TTC549 (cell line): ENCODE data around the gene NT5C1B.

ENCODE experiments used
- FAIRE-seq: peaks from 2 replicates; lab custom pipeline; 2012; peaks lifted over from hg19 to GRCh38; lab: Jason Lieb, UNC

NT5C1B gene

GRCh38 chr2:18599509-18600254 is 10.3 kb upstream of the NT5C1B start:
- FAIRE-seq, result no peak

- FAIRE-seq, result no peak
Measured at GRCh38 chr2:18598848-18599484, 9.6 kb upstream of the NT5C1B start.

GRCh38 chr2:18597618-18598017 is 8.2 kb upstream of the NT5C1B start:
- FAIRE-seq, result no peak

- no peak for FAIRE-seq
Measured at GRCh38 chr2:18596993-18597392, 7.6 kb upstream of the NT5C1B start.

- no peak for FAIRE-seq
Measured at GRCh38 chr2:18593496-18593895, 4.1 kb upstream of the NT5C1B start.

DNA sequence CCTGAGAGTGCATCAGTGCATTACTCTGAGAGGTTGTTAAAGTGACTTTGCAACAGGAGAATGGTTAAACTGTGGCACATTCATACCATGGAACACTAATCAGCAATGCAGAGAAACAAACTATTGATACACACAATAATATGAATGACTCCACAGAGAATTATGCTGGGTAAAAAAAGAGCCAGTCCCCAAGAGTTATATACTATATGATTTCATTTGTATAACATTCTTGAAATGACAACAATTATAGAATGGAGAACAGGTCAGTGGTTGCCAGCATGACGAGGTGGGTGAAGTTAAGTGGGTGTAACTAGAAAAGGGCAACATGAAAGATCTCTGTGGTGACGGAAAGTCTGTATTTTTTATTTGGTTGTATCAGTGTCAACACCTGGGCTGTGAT is 3.0 kb upstream of the NT5C1B start:
- FAIRE-seq, result no peak

DNA sequence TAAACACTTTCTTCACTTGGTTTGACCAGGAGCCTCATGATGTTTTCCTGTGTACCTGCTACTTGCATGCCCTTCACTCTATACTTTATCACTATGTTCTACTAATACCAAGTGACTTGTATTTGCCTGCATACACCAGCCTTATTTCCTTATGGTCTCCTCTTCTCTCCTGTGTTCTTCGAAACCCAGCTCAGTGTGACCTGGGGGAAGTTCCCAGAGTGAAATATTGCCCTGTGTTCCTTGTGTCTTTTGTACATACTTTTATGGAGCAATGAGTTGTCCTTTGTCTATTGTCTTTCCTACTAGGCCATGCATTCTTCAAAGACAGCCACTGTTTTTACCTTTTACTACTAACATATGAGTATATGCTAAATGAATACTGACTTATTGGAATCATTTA is 567 bp downstream of the NT5C1B start:
- no peak for FAIRE-seq

DNA sequence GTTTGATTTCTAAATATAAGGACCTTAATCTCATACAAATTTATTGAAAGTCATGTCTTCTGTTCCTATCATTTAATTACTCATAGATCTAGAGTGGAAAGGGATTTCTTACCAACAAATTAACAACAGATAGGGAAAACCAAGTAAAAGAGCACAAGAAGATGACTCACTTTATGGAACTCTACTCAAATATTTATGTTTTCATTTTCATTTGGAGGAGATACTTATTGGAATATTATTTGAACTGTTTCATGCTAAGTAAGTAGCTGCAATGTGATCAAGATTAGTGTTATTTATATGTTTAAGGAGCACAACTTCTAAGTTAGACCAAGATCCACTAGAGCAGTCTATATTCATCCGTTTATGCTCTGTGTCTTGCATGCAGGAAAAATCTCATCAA is 1.3 kb downstream of the NT5C1B start:
- FAIRE-seq, result no peak

GRCh38 chr2:18585526-18585925 is 3.8 kb downstream of the NT5C1B start:
- FAIRE-seq, result no peak

GRCh38 chr2:18584608-18584954 is 4.8 kb downstream of the NT5C1B start:
- no peak for FAIRE-seq

DNA sequence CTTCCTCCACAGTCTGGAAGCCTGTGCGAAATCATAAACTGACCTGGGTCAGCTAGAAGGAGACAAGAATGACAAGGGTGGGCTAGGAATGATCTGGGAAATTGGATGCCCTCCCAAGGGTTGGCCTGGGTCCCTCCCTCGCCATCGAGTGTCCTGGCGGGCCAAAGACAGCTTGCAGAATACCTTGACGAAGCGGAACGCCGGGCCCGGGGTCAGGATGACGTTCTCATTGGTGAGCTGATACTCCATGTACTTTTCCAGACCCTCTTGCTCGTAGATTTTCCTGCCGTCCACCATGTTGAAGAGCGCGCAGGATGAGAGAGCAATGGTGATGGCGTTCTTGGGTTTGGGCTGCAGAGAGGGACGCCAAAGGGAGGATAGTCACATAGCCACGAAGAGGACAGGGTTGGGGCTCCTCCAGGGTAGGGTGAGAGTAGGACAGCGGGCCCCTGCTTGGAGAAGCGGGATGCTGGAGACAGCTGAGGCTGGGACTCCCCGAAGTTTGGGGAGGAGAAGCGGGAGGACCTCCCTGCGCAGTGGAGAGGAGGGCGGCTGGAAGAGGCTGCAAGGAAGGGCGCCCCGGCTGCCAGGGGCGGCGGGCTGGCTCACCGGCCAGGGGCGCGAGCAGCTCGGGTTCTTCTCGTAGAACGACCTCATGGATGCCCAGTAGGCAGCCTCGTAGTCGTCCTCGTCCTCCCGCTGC is 5.3 kb downstream of the NT5C1B start:
- no peak for FAIRE-seq

DNA sequence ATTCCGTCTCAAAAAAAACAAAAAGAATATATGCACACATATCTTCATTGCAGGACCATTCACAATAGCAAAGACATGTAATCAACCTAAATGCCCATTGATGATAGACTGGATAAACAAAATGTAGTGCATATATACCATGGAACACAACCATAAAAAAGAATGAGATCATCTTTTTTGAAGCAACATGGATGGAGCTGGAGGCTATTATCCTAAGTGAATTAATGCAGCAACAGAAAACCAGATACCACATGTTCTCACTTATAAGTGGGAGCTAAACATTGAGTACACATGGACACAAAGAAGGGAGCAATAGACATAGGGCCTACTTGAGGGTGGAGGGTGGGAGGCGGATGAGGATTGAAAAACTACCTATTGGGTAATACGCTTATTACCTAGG is 8.8 kb downstream of the NT5C1B start:
- FAIRE-seq, result no peak

DNA sequence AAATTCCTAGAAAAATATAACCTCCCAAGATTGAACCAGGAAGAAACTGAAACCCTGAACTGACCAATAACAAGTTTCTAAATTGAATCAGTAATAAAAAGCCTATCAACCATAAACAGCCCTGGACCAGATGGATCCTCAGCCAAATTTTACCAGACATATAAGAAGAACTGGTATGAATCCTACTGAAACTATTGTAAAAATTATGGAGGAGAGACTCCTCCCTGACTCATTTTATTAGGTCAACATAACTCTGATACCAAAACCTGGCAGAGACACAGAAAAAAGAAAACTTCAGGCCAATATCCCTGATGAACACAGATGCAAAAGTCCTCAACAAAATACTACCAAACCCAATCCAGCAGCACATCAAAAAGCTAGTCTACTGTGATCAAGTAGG is 11.3 kb downstream of the NT5C1B start:
- no peak for FAIRE-seq

GRCh38 chr2:18566145-18566769 is 23.1 kb downstream of the NT5C1B start:
- FAIRE-seq, result no peak

DNA sequence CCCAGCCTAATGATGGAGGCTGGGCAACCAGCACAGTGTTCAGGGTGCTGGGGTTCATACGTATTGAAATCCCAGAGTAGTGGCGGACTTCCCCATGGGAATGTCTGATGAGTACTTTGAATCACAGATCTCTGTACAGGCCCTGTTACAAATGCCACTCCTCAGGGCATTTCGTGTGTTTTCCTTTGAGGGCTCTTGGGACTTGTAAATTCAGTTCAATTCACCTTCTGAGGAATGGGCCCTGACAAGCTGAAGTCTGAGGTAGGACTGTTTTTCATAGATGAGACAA is 28.6 kb downstream of the NT5C1B start:
- no peak for FAIRE-seq

DNA sequence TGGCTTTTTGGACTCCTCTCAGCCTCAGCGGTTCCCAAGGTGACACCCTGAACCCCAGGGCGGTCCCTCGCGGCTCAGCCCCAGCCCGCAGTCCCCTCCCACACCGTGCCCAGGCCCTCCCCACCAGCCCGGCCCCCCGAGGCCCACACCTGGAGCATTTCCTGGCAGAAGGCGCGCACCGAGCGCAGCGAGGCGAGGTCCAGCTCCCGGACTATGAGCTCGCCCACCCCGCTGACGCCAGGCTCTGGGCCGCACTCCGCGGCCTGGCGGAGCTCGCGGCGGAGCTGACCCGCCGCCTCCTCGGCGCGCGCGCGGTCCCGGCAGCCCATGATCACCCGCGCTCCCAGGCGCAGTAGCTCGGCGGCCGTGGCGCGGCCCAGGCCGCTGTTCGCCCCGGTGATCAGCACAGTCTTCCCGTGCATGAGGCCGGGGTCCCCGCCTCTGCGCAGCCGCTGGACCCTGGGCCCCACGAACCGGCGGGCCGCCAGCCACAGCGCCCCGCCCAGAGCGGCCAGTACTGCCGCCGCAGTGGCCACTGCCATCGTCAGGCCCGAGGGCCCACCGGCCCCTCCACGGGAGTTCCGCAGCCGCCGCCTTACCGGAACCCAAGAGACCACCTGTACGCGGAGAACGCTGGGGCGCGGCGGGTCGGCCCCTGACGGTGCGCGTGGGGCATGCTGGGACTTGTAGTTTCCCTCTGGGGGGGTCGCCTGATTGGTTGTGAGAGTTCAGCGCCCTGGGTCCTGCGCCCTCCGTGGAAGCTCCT is 29.2 kb downstream of the NT5C1B start, which contains the start of gene RDH14:
TSS of gene RDH14 (minus strand) at position 623 of the 766 bp plus-strand sequence. CDS start at position 542, 81 bp downstream.
- peak; percentile 79 for FAIRE-seq

GRCh38 chr2:18559531-18560030 is 29.8 kb downstream of the NT5C1B start:
- FAIRE-seq, result no peak

DNA sequence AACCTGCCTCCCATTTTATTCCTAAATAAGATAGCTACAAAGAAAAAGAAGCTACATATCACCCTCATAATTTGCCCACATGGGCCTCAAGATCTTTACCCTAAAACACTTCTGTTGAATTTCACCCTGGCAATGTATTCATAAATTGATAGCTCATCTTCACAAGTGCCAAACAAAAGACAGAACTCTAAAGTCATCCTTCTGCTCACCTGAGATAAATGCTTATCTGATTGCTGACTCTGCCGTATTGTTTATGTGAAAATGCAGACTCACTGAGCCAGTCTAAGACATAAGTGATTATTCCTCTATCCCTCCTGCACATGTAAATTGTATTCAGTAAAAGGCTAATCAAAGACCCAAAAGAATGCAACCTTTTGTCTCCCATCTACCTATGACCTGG is 30.9 kb downstream of the NT5C1B start:
- no peak for FAIRE-seq

GRCh38 chr2:18557121-18557520 is 32.2 kb downstream of the NT5C1B start:
- no peak for FAIRE-seq

- no peak for FAIRE-seq
Measured at GRCh38 chr2:18552351-18553077, 36.9 kb downstream of the NT5C1B start.

GRCh38 chr2:18551623-18552022 is 37.7 kb downstream of the NT5C1B start:
- FAIRE-seq, result no peak

DNA sequence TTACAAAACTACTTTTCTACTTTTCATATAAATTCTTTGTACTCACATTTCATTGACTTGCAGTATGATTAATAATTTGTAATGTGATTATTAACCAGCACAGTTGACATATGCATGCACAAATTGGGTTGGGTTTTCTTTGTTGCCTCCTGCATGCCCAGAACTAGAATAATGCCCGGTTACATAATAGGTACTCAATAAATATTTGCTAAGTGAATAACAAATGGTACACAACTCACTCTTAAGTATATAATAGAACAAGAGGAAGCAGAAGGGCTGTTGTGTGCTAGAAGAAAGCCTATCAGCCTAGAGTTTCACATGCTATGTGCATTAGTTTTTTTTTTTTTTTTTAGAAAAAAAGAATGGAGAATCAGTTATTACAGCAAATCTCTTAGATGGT is 38.2 kb downstream of the NT5C1B start:
- FAIRE-seq, result no peak
